Measurements from ENCODE around the gene RPL41. TPM values are rescaled to one million over a fixed set of nuclear protein-coding genes. Genes with fewer than 3 reads are reported as not detected.

Gene RPL41
- total RNA-seq, 1 donor, result 2,844 TPM

DNA sequence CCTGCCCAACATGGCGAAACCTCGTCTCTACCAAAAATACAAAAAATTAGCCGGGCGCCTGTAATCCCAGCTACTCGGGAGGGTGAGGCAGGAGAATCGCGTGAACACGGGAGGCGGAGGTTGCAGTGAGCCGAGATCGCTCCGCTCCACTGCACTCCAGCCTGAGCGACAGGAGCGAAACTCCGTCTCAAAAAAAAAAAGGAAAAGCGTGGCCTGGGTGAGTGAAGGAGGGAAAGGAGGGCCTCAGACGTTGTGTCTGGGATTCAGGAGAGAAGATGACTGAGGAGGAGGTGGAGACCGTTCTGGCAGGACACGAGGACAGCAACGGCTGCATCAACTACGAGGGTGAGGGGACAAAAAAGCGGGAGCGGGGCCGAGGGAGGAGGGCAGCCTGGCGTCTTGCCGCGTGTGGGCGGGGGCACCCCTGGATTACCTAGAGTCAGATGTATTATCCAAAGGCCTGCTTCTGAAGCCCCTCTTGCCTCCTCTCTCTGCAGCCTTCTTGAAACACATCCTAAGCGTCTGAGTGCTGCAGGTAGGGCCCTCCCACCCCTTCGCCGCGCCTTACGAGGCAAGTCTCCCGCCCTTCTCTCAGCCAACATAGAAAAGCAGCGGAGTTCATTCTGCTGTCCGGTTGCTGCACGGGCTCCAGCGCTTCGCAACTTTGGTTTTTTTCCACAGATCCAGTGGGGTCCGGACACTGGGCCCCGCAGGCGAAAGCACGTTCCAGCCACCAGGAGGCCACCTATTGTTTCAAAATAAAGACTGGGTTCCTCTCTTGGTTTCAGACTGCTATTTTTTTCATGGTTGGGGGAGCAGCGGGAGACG, 41.0 kb downstream of the RPL41 start:
- H3K79me2 ChIP-seq (ENCODE audit: insufficient read depth, low read length), result peaks cover 54% of the 10 kb centered on the region
- H3K27ac ChIP-seq (ENCODE audit: low read depth, low read length), result peak overlapping the region; percentile 73
- peak overlapping the region; percentile 92 for H3K4me3 ChIP-seq (ENCODE audit: insufficient read depth, low read length)
- peak; percentile 74 for TF ChIP-seq CTCF (IDR thresholded peaks at IDR 0.05; ENCODE audit: extremely low read depth, low read depth, low read length)
- H3K9me3 ChIP-seq (ENCODE audit: low read depth, low read length), result no peaks in the 10 kb centered on the region
- H3K4me2 ChIP-seq (ENCODE audit: insufficient read depth, low read length), result peak overlapping the region; percentile 99
- no peaks in the 10 kb centered on the region for H3K27me3 ChIP-seq (ENCODE audit: insufficient read depth, low read length)
- peaks cover 34% of the 10 kb centered on the region for H3K4me1 ChIP-seq (ENCODE audit: insufficient read depth, low read length)
- peak overlapping the region; percentile 86 for H2AFZ ChIP-seq (ENCODE audit: low read length)
- peaks cover 36% of the 10 kb centered on the region for H4K20me1 ChIP-seq (ENCODE audit: insufficient read depth, low read length)
- H3K36me3 ChIP-seq (ENCODE audit: insufficient read depth, low read length), result peaks cover 44% of the 10 kb centered on the region
- DNase-seq (ENCODE audit: insufficient read length, low spot score, missing footprints), result peak; percentile 95

DNA sequence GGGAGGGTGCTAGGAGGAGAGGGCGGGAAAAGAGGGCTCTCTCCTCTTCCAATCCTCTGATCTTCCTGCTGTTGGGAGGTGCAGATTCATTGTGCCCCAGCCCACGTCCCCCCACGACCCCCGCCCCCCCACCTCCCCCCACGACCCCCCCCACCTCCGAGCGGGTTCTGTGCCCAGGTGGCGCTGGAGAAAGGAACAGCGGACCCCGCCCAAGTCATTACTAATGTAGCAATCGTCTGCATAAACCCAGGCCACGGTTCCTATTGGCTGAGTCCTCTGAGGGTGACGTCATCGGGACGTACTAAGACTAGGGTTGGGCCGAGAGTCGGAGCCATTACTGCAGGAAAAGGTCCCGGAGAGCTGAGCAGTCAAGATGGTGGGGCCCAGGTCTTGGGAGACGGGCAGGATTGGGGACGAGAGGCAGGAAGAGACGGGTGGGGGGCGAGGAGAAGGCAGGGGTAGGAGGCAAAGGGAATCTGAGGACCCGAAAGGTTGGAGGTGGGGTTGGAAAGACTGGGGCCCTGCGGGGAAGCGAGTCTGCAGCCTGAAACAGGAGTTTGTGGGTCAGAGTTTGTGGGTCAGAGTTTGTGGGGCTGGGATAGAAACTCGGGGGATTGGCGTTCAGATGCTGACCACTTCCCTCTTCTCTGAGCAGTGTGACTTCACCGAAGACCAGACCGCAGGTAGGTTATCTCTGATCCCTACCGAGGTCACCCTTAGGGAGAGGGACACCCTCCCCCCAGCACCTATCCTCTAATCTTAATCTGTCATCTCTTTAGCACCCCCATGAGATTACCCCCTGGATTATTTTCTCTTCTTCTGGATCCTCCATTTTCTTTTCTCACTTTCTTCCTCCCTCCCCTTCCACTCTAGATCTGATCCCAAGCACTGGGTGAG, 41.8 kb downstream of the RPL41 start, which contains the start of gene MYL6:
Gene MYL6, plus strand, starts transcription at position 331 of the 897 bp plus-strand sequence. Its CDS starts 43 bp downstream, at position 374.
- peak; percentile 97 for DNase-seq (ENCODE audit: insufficient read length, low spot score, missing footprints)
- no peak for TF ChIP-seq CTCF (IDR thresholded peaks at IDR 0.05; ENCODE audit: extremely low read depth, low read depth, low read length)
- Histone ChIP-seq H3K4me3 (ENCODE audit: insufficient read depth, low read length) (peak within 1 kb of the TSS; percentile 92), H4K20me1 (ENCODE audit: insufficient read depth, low read length) (peaks cover 42% of the 10 kb centered on the region), H3K4me1 (ENCODE audit: insufficient read depth, low read length) (peaks cover 28% of the 10 kb centered on the region), H3K36me3 (ENCODE audit: insufficient read depth, low read length) (peaks cover 53% of the 10 kb centered on the region), H3K9me3 (ENCODE audit: low read depth, low read length) (no peaks in the 10 kb centered on the region), H3K79me2 (ENCODE audit: insufficient read depth, low read length) (peaks cover 46% of the 10 kb centered on the region), H2AFZ (ENCODE audit: low read length) (peak within 1 kb of the TSS; percentile 86), H3K27ac (ENCODE audit: low read depth, low read length) (peak within 1 kb of the TSS; percentile 87), H3K27me3 (ENCODE audit: insufficient read depth, low read length) (no peaks in the 10 kb centered on the region), H3K4me2 (ENCODE audit: insufficient read depth, low read length) (peak within 1 kb of the TSS; percentile 99)

- Histone ChIP-seq H3K4me3 (ENCODE audit: insufficient read depth, low read length) (peak overlapping the region; percentile 92), H3K79me2 (ENCODE audit: insufficient read depth, low read length) (peaks cover 40% of the 10 kb centered on the region), H3K27ac (ENCODE audit: low read depth, low read length) (peak overlapping the region; percentile 87), H2AFZ (ENCODE audit: low read length) (no peak overlapping the region), H3K4me1 (ENCODE audit: insufficient read depth, low read length) (peaks cover 25% of the 10 kb centered on the region), H4K20me1 (ENCODE audit: insufficient read depth, low read length) (peaks cover 44% of the 10 kb centered on the region), H3K36me3 (ENCODE audit: insufficient read depth, low read length) (peaks cover 60% of the 10 kb centered on the region), H3K9me3 (ENCODE audit: low read depth, low read length) (no peaks in the 10 kb centered on the region), H3K4me2 (ENCODE audit: insufficient read depth, low read length) (peak overlapping the region; percentile 99), H3K27me3 (ENCODE audit: insufficient read depth, low read length) (no peaks in the 10 kb centered on the region)
- TF ChIP-seq CTCF (IDR thresholded peaks at IDR 0.05; ENCODE audit: extremely low read depth, low read depth, low read length), result no peak
- peak; percentile 93 for DNase-seq (ENCODE audit: insufficient read length, low spot score, missing footprints)
Observed at GRCh38 chr12:56158926-56159461, 42.6 kb downstream of the RPL41 start.

Data from osteoblast (primary cell).